ENCODE measurements around the gene EDA.

The EDA gene

GRCh38 chrX:69626129-69626528 lies 10.2 kb downstream of the EDA start:
- no peak for DNase-seq (ENCODE audit: low spot score)
- TF ChIP-seq CTCF (IDR thresholded peaks at IDR 0.05; ENCODE audit: borderline replicate concordance, control extremely low read depth, extremely low read depth, insufficient read depth, missing control alignments), result no peak
- in situ Hi-C loops (cut with MboI; ENCODE audit: low sequenced_read_pairs, unreplicated experiment), result no loop called here

- in situ Hi-C loops (cut with MboI; ENCODE audit: low sequenced_read_pairs, unreplicated experiment), result no loop called here
- DNase-seq (ENCODE audit: low spot score), result no peak
- no peak for TF ChIP-seq CTCF (IDR thresholded peaks at IDR 0.05; ENCODE audit: borderline replicate concordance, control extremely low read depth, extremely low read depth, insufficient read depth, missing control alignments)
Observed at GRCh38 chrX:69627744-69628143, 11.8 kb downstream of the EDA start.

- in situ Hi-C loops (cut with MboI; ENCODE audit: low sequenced_read_pairs, unreplicated experiment), result no loop called here
- no peak for TF ChIP-seq CTCF (IDR thresholded peaks at IDR 0.05; ENCODE audit: borderline replicate concordance, control extremely low read depth, extremely low read depth, insufficient read depth, missing control alignments)
- DNase-seq (ENCODE audit: low spot score), result no peak
Observed at GRCh38 chrX:69630147-69630546, 14.2 kb downstream of the EDA start.

GRCh38 chrX:69664693-69665092 lies 48.8 kb downstream of the EDA start:
- DNase-seq (ENCODE audit: low spot score), result no peak
- in situ Hi-C loops (cut with MboI; ENCODE audit: low sequenced_read_pairs, unreplicated experiment), result no loop called here
- no peak for TF ChIP-seq CTCF (IDR thresholded peaks at IDR 0.05; ENCODE audit: borderline replicate concordance, control extremely low read depth, extremely low read depth, insufficient read depth, missing control alignments)

- in situ Hi-C loops (cut with MboI; ENCODE audit: low sequenced_read_pairs, unreplicated experiment), result no loop called here
- no peak for TF ChIP-seq CTCF (IDR thresholded peaks at IDR 0.05; ENCODE audit: borderline replicate concordance, control extremely low read depth, extremely low read depth, insufficient read depth, missing control alignments)
- no peak for DNase-seq (ENCODE audit: low spot score)
Observed at GRCh38 chrX:69670001-69670555, 54.2 kb downstream of the EDA start.

GRCh38 chrX:69674891-69675290 lies 59.0 kb downstream of the EDA start:
- TF ChIP-seq CTCF (IDR thresholded peaks at IDR 0.05; ENCODE audit: borderline replicate concordance, control extremely low read depth, extremely low read depth, insufficient read depth, missing control alignments), result no peak
- DNase-seq (ENCODE audit: low spot score), result no peak
- in situ Hi-C loops (cut with MboI; ENCODE audit: low sequenced_read_pairs, unreplicated experiment), result no loop called here

GRCh38 chrX:69705818-69706217 lies 89.9 kb downstream of the EDA start:
- in situ Hi-C loops (cut with MboI; ENCODE audit: low sequenced_read_pairs, unreplicated experiment), result no loop called here
- DNase-seq (ENCODE audit: low spot score), result no peak
- no peak for TF ChIP-seq CTCF (IDR thresholded peaks at IDR 0.05; ENCODE audit: borderline replicate concordance, control extremely low read depth, extremely low read depth, insufficient read depth, missing control alignments)

All from GM13976 (cell line).